Measurements from ENCODE around the gene GALK2.

GALK2 gene

GRCh38 chr15:49169880-49170597 is at the start of gene GALK2:
GALK2 (plus strand) TSS chr15:49170247; CDS start chr15:49170323, 76 bp downstream.
- peak; percentile 71 for DNase-seq

DNA sequence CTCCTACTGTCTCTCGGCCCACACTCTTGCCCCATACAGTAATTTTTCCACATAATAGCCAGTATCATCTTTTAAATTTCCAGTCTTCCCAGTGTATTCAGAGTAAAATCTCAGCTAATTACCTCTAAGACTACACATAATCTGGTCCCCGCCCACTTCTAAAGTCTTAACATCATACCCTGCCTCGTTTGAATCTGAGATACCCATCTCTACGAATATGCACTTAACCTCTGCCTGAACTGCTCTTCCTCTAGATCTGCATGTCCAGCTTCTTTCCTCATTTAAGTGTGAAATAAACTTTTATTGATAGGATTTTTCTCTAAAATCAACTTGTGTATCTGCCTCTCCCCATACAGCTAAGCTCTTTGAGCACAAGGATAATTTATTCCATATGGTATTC is 49.2 kb upstream of the GALK2 start:
- no peak for DNase-seq

DNA sequence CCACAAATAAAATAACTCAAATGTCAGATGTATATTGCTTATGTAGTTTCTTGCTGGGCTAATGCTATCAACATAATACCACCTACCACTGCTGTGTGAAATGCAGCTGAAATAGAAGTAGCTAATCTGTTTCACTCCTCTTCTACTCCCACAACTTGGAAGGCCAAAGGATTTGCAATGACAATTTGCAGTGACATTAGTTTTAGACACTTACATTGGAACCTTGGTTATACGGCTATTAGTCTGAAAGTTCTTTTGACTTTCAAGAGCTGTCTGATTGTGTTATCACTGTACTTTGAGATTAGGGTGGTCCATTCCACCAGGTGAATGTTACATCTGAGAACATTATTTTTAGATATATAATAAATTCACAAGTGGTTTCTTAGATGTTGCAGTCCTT is 48.1 kb upstream of the GALK2 start:
- no peak for DNase-seq

DNA sequence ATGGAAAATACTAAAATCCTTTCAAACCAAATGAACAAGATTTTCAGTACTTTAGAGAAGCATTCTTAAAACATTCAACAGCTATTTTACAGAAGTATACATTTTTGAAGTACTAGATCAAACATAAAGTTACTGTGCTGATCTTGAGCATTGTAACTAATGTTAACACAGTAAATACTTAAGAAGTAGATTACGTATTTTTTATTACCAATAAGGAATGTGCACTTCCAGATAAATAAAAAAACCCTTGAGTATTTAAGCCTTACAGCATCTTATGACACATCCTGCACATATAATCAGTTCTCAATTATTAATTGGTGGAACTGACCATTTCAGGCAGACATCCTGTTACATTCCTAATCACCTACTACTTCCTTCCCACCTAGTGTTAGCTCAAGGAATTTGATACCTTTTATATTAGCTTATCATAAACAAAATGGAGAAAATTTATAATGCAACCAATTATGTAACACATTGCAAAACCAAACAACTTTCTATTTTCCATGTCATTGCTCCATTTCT is 47.4 kb upstream of the GALK2 start:
- no peak for DNase-seq

GRCh38 chr15:49124371-49124770 is 45.7 kb upstream of the GALK2 start:
- DNase-seq = no peak

GRCh38 chr15:49131403-49131802 is 38.6 kb upstream of the GALK2 start:
- no peak for DNase-seq

DNA sequence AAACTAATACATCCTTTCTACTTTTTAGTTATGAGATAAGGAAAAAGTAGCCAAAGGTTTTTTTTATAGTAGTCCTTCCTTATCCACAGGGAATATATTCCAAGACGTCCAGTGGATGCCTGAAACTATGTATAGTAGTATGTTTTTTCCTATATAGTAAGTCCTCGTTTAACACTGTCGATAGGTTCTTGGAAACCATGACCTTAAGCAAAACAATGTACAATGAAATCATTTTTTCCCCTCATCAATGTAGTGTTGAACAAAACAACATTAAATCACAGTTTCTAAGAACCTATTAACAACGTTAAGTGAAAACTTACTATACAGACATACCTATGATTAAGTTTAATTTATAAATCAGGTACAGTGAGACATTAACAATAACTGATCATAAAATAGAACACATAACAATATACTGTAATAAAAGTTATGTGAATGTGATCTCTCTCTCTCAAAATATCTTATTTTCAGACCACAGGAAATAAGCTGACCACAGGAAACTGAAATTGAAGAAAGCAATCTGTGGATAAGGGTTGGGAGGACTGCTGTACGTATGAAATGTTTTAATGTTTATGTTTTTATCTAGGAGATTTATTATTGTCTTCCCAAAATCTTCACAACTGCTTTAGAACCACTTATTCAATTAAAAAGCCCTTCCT is 35.2 kb upstream of the GALK2 start:
- no peak for DNase-seq

- DNase-seq = no peak
Measured at GRCh38 chr15:49135342-49135857, 34.6 kb upstream of the GALK2 start.

DNA sequence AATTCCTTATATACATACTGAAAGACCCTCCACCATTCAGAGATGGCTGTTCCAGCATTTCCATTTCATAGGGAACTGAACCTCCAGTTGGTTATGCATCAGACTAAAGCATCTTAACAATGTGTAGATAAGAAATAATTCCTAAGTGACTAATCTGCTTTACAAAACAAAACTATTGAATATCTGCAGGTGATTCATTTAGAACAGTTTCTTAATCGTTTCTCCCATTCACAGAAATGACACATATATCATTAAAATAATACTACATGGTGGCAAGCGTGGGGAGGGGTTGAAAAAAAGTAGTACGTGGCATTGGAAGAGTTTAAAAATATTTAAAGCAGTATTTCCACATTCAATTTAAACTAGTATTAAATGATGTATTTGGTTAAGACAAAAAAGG is 34.1 kb upstream of the GALK2 start:
- DNase-seq = no peak

- no peak for DNase-seq
Measured at GRCh38 chr15:49137861-49138260, 32.2 kb upstream of the GALK2 start.

- no peak for DNase-seq
Measured at GRCh38 chr15:49145651-49146609, 24.1 kb upstream of the GALK2 start.

GRCh38 chr15:49148298-49148697 is 21.7 kb upstream of the GALK2 start:
- DNase-seq = no peak

- no peak for DNase-seq
Measured at GRCh38 chr15:49148727-49149126, 21.3 kb upstream of the GALK2 start.

GRCh38 chr15:49151831-49152230 is 18.2 kb upstream of the GALK2 start:
- DNase-seq = no peak

DNA sequence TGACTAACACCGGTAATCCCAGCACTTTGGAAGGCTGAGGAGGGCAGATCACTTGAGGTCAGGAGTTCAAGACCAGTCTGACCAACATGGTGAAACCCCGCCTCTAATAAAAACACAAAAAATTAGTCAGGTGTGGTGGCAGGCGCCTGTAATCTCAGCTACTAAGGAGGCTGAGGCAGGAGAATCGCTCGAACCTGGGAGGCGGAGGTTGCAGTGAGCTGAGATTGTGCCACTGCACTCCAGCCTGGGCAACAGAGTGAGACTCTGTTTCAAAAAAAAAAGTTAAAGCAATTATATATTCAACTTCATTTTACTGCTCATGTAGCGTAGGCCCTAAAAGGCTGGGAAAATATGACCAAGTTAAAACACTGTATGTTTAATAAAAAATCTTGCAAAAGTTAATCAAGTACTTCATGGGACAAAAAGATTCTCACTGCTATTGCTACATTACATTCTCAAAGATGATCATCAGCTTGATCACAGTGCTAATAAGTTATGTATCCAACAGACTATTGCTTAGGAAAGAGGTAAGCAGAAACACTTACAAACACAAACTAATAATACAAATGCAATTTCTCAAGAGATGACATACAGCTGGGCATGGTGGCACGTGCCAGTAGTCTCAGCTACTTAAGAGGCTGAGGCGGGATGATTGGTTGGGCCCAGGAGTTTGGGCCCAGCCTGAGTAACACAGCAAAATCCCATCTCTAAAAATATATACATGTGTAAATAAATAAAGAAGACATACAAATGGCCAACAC is 17.3 kb upstream of the GALK2 start:
- no peak for DNase-seq

DNA sequence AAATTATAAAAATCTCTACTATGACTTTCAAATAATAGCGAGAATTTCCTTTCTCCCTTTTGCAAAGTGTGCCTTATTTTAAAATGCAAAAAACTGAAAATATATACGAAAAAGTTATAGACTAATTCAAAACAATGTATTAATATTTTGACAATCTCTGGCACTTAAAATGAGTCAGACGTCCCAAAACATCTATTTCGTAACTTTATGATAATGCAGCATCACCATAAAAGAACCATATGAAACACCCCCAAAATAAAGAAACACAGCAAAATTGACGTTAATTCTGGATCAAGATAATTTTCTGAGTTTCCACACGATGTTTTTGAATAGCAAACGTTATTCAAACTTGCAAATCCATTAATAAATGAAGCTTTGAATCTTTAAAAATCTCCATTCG is 15.7 kb upstream of the GALK2 start:
- DNase-seq = no peak

- DNase-seq = no peak
Measured at GRCh38 chr15:49154799-49155109, 15.3 kb upstream of the GALK2 start.

- DNase-seq = peak; percentile 85
Measured at GRCh38 chr15:49155110-49155833, 14.8 kb upstream of the GALK2 start, which contains the start of gene COPS2. COPS2 (minus strand) TSS chr15:49155599; CDS start chr15:49155578, 21 bp downstream.

DNA sequence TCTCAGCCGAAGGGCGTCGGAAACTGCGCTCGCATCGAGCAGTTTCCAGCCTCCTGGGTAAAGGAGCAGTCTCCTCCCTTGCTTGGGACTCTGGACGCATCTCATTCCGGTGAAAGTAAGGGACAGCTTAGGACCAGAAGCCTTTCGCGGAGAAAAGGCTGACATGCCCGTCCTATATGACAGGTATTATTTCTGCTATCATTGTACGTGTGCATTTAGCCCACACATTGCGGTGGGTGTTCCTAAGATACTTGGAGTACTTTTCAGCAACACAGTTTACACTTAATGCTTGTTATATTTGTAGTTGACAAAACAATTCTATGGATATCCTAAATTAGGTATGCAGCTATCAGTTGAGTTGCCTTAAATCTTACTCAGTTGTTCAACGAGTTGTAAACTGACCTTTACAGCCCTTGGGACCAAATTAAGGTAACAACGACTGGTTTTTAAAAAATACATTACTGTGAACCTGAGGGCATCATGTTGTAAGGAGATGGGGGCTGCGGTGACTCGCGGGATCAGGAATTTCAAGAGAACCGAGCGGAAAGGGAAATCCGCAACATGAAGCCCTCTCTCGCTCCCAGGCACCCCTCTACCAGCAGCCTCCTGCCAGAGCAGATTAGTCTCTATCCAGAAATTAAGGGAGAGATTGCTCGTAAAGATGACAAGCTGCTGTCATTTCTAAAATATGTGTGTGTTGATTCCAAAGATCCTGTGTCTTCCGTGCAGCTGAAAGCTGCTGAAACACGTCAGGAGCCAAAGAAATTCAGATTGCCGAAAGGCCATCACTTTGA is 14.0 kb upstream of the GALK2 start:
- DNase-seq = no peak

DNA sequence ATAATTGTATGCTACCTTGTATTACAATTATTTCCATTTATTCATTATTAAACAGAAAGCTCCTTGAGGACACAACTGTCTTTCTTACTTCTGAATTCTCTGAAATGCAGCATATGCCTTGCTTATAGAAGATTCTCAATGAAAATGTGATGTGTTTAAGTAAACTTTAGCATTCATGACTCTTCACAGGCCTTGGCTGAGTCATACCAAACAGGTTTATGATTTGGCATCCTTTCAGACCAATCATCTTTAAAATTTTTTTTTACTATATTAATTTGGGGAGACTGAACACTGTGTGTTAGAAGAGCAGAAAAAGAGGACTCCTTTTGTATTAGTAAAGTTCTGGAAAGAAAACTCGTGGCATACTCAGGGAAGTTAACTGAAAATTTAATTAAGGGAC is 6.4 kb upstream of the GALK2 start:
- no peak for DNase-seq

- DNase-seq = no peak
Measured at GRCh38 chr15:49164865-49165264, 5.2 kb upstream of the GALK2 start.
